IMR-90 (cell line): ENCODE results near the gene CAVIN4. TPM values are rescaled to one million over a fixed set of nuclear protein-coding genes. Genes with fewer than 3 reads are reported as not detected.

Experiments
- ATAC-seq: fragments of 200-7000 bp; cut with Tn5 transposase; 2 replicates; pipeline ENCODE4 v1.9.1; 2020; ENCODE audit warnings: low read depth, mild to moderate bottlenecking, moderate library complexity
- BruUV-seq: library from RNA; stranded (reverse); fragments of 400-500 nt; replicated peaks from 2 replicates; lab custom pipeline; 2021; lab: Mats Ljungman, UMichigan
- CTCF ChIA-PET: fragments of 300-600 bp; formaldehyde crosslinking; extraction: SDS; loops from one replicate; lab custom pipeline; 2021; ENCODE audit warnings: antibody characterized with exemption; lab: Yijun Ruan, JAX
- POLR2A ChIA-PET: fragments of 300-600 bp; sonication (Branson Sonifier 250); formaldehyde crosslinking; loops from one replicate; lab custom pipeline; 2022; ENCODE audit warnings: antibody characterized with exemption; ENCODE audit not compliant: unreplicated experiment; lab: Charles Lee
- DNase-seq: peaks from one replicate; pipeline ENCODE4 v3.0.0; 2013
- H2AFZ ChIP-seq: replicated peaks from 2 replicates; pipeline ENCODE3; 2013; ENCODE audit warnings: low read length, mild to moderate bottlenecking; ENCODE audit not compliant: poor library complexity
- H2AK5ac ChIP-seq: 2 replicates; pipeline ENCODE4 v1.6.1; 2013; ENCODE audit warnings: low read depth, low read length, inconsistent platforms
- H2AK9ac ChIP-seq: replicated peaks from 2 replicates; pipeline ENCODE3; 2013; ENCODE audit warnings: mild to moderate bottlenecking, low read depth, low read length, moderate library complexity; ENCODE audit not compliant: poor library complexity
- H2BK120ac ChIP-seq: 2 replicates; pipeline ENCODE4 v1.6.1; 2013; ENCODE audit warnings: low read depth, low read length, inconsistent platforms
- H2BK15ac ChIP-seq: 3 replicates; pipeline ENCODE4 v1.6.1; 2013; ENCODE audit warnings: low read depth, low read length, inconsistent platforms
- H2BK20ac ChIP-seq: 2 replicates; pipeline ENCODE4 v1.6.1; 2013; ENCODE audit warnings: low read depth, mild to moderate bottlenecking, inconsistent platforms, low read length, moderate library complexity
- H2BK5ac ChIP-seq: 2 replicates; pipeline ENCODE4 v1.6.1; 2013; ENCODE audit warnings: mild to moderate bottlenecking, low read depth, low read length, inconsistent platforms; ENCODE audit not compliant: poor library complexity, severe bottlenecking
- H3K14ac ChIP-seq: replicated peaks from 2 replicates; pipeline ENCODE4 v1.6.1; 2013; ENCODE audit warnings: low read depth, low read length, inconsistent platforms
- H3K18ac ChIP-seq: 2 replicates; pipeline ENCODE4 v1.6.1; 2013; ENCODE audit warnings: low read depth, low read length, control low read depth
- H3K23ac ChIP-seq: 2 replicates; pipeline ENCODE4 v1.6.1; 2013; ENCODE audit warnings: low read depth, low read length, inconsistent platforms
- H3K27ac ChIP-seq: 2 replicates; pipeline ENCODE4 v1.5.1; 2013; ENCODE audit warnings: mild to moderate bottlenecking, control low read depth, low read length; ENCODE audit not compliant: insufficient read depth
- H3K27me3 ChIP-seq: 2 replicates; pipeline ENCODE4 v1.6.1; 2013; ENCODE audit warnings: low read length; ENCODE audit not compliant: control insufficient read depth, insufficient read depth
- H3K36me3 ChIP-seq: 2 replicates; pipeline ENCODE4 v1.6.1; 2013; ENCODE audit warnings: low read length, mixed read lengths; ENCODE audit not compliant: control insufficient read depth, insufficient read depth
- H3K4ac ChIP-seq: 2 replicates; pipeline ENCODE4 v1.6.1; 2013; ENCODE audit warnings: low read depth, low read length, inconsistent platforms
- H3K4me1 ChIP-seq: 2 replicates; pipeline ENCODE4 v1.6.1; 2013; ENCODE audit warnings: low read length, mixed read lengths; ENCODE audit not compliant: control insufficient read depth, insufficient read depth
- H3K4me2 ChIP-seq: 2 replicates; pipeline ENCODE4 v1.6.1; 2013; ENCODE audit warnings: low read depth, mild to moderate bottlenecking, control low read depth, low read length, moderate library complexity
- H3K4me3 ChIP-seq: 2 replicates; pipeline ENCODE4 v1.5.1; 2013; ENCODE audit warnings: low read depth, mild to moderate bottlenecking, control low read depth, low read length, moderate library complexity; ENCODE audit not compliant: insufficient read depth
- H3K56ac ChIP-seq: 2 replicates; pipeline ENCODE4 v1.6.1; 2013; ENCODE audit warnings: low read length, inconsistent platforms; ENCODE audit not compliant: insufficient read depth; ENCODE audit errors: extremely low read depth
- H3K79me1 ChIP-seq, 2 experiments: 2 replicates each; pipeline ENCODE4 v1.6.1; 2013; ENCODE audit warnings: low read length in 2 of 2, inconsistent platforms in 1 of 2, low read depth in 1 of 2
- H3K9ac ChIP-seq: 2 replicates; pipeline ENCODE4 v1.6.1; 2013; ENCODE audit warnings: low read depth, low read length, control low read depth
- H3K9me1 ChIP-seq: 2 replicates; pipeline ENCODE4 v1.6.1; 2013; ENCODE audit warnings: low read length, inconsistent platforms; ENCODE audit not compliant: insufficient read depth
- H3K9me3 ChIP-seq: 2 replicates; pipeline ENCODE4 v1.6.1; 2013; ENCODE audit warnings: low read length; ENCODE audit not compliant: control insufficient read depth, insufficient read depth
- H4K20me1 ChIP-seq: 2 replicates; pipeline ENCODE4 v1.6.1; 2013; ENCODE audit warnings: low read length, inconsistent platforms; ENCODE audit not compliant: insufficient read depth
- H4K5ac ChIP-seq: 2 replicates; pipeline ENCODE4 v1.6.1; 2013; ENCODE audit warnings: mild to moderate bottlenecking, low read depth, low read length, control low read depth
- H4K8ac ChIP-seq, 2 experiments: 2 replicates each; pipeline ENCODE4 v1.6.1; 2013; ENCODE audit warnings: low read depth in 2 of 2, low read length in 2 of 2, control low read depth in 1 of 2, inconsistent platforms in 1 of 2
- H4K91ac ChIP-seq: 2 replicates; pipeline ENCODE4 v1.6.1; 2013; ENCODE audit warnings: low read depth, low read length, inconsistent platforms; ENCODE audit not compliant: insufficient read depth
- BHLHE40 ChIP-seq: fragments of 150-350 bp; IDR thresholded peaks from 2 replicates; pipeline ENCODE4 v1.6.1; 2016; ENCODE audit warnings: mild to moderate bottlenecking, low read depth, low read length
- CEBPB ChIP-seq: IDR thresholded peaks from 2 replicates; pipeline ENCODE4 v1.6.1; 2012; ENCODE audit warnings: low read depth, low read length, improper control_type of control experiment
- CHD1 ChIP-seq: IDR thresholded peaks from 2 replicates; pipeline ENCODE4 v1.6.1; 2012; ENCODE audit warnings: low read depth, low read length, improper control_type of control experiment
- CTCF ChIP-seq: conservative IDR thresholded peaks from 2 replicates; pipeline ENCODE4 v1.5.1; 2012; ENCODE audit warnings: mild to moderate bottlenecking, low read depth, low read length, improper control_type of control experiment
- FOS ChIP-seq: fragments of 150-350 bp; IDR thresholded peaks from 2 replicates; pipeline ENCODE4 v1.6.1; 2016; ENCODE audit warnings: low read depth, low read length
- MAFK ChIP-seq: IDR thresholded peaks from 2 replicates; pipeline ENCODE4 v1.6.1; 2012; ENCODE audit warnings: low read depth, low read length, improper control_type of control experiment
- MAZ ChIP-seq: IDR thresholded peaks from 2 replicates; pipeline ENCODE4 v1.6.1; 2012; ENCODE audit warnings: low read depth, mild to moderate bottlenecking, low read length, improper control_type of control experiment, moderate library complexity, borderline replicate concordance
- MXI1 ChIP-seq: IDR thresholded peaks from 2 replicates; pipeline ENCODE4 v1.6.1; 2012; ENCODE audit warnings: low read depth, mild to moderate bottlenecking, low read length, moderate library complexity, borderline replicate concordance
- NFE2L2 ChIP-seq: fragments of 150-350 bp; IDR thresholded peaks from 2 replicates; pipeline ENCODE4 v1.6.1; 2016; ENCODE audit warnings: low read depth, mild to moderate bottlenecking, low read length
- POLR2A ChIP-seq: IDR thresholded peaks from 2 replicates; pipeline ENCODE4 v1.6.1; 2012; ENCODE audit warnings: mild to moderate bottlenecking, low read depth, low read length
- RAD21 ChIP-seq: IDR thresholded peaks from 2 replicates; pipeline ENCODE4 v1.6.1; 2012; ENCODE audit warnings: low read length, improper control_type of control experiment
- RCOR1 ChIP-seq: IDR thresholded peaks from 2 replicates; pipeline ENCODE4 v1.6.1; 2012; ENCODE audit warnings: mild to moderate bottlenecking, low read length, improper control_type of control experiment; ENCODE audit not compliant: insufficient replicate concordance
- RFX5 ChIP-seq: IDR thresholded peaks from 2 replicates; pipeline ENCODE4 v1.8.0; 2012; ENCODE audit warnings: low read depth, mild to moderate bottlenecking, low read length, moderate library complexity
- SMC3 ChIP-seq: fragments of 150-350 bp; IDR thresholded peaks from 2 replicates; pipeline ENCODE4 v1.6.1; 2016; ENCODE audit warnings: low read depth, mild to moderate bottlenecking, antibody characterized with exemption, low read length, moderate library complexity
- USF2 ChIP-seq: fragments of 150-350 bp; IDR thresholded peaks from 2 replicates; pipeline ENCODE4 v1.6.1; 2017; ENCODE audit warnings: mild to moderate bottlenecking, antibody characterized with exemption, low read length, low read depth
- WGBS, 2 experiments: methylation state at CpG; one replicate each; pipeline versions ENCODE4 v1.1.5 to v1.1.7; 2013; ENCODE audit warnings: missing lambda C conversion rate in 2 of 2; ENCODE audit not compliant: insufficient read length in 1 of 2; ENCODE audit errors: extremely low coverage in 2 of 2; 5-methylcytosine and 5-hydroxymethylcytosine counted together
- dilution Hi-C: fragments of 300-500 bp; cut with HindIII; formaldehyde crosslinking; loops from one replicate; pipeline ENCODE4 v1.14.3; 2018; ENCODE audit warnings: low sequenced_read_pairs; ENCODE audit not compliant: unreplicated experiment
- in situ Hi-C: fragments of 300-500 bp; cut with MboI; formaldehyde crosslinking; loops from 3 replicates; pipeline ENCODE4 v1.14.3; 2019; ENCODE audit warnings: low sequenced_read_pairs, inconsistent platforms, mixed read lengths
- intact Hi-C: fragments of 100-400 bp; cut with micrococcal nuclease; formaldehyde crosslinking; loops from 2 replicates; pipeline ENCODE4 v1.10.0; 2022
- polyA plus RNA-seq, 3 experiments: library from polyadenylated mRNA; depleted of rRNA; stranded (reverse); fragments of >200 nt; gene quantifications; 2 replicates each; pipeline ENCODE4 v1.2.3, GENCODE V29; 2012; ENCODE audit warnings: low replicate concordance in 1 of 3
- total RNA-seq: library from RNA; depleted of rRNA; stranded (reverse); fragments of >200 nt; gene quantifications from 2 replicates; pipeline ENCODE4 v1.2.3, GENCODE V29; 2012

The CAVIN4 gene
- total and polyA plus RNA-seq, 2 of the 4 experiments (the other 2 are of a cell fraction), result 2.2 to 2.6 TPM

GRCh38 chr9:100577776-100578448, at the start of gene CAVIN4 (continued):
- TF ChIP-seq BHLHE40 (0 out of 2 replicates have a peak, but pooled peaks have one; percentile 14), MAFK (no peak)

DNA sequence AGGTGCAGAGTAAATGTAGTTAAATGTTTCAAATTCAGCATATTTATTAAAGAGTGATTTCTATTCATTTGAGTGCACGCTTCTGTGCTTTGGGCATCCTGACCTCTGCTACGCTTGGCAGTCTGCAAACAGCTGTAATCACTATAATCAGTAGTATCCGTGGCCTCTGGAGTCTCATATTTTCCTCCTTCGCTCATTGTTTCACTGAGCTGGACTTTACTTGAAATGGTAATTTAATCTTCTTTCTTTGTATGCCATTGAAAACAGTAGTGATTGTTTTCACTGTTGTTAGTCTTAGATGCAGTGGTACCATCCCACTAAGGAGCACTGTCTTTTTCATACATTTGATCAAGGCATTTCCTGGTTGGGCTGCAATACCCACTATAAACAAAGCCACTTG, 43.5 kb upstream of the CAVIN4 start:
- no peak overlapping the region for H3K14ac ChIP-seq
- TF ChIP-seq POLR2A (no peak), MAZ (no peak), CEBPB (no peak), USF2 (no peak), RAD21 (no peak), SMC3 (no peak), MXI1 (no peak), RCOR1 (no peak), NFE2L2 (no peak), CTCF (no peak), FOS (no peak), BHLHE40 (no peak), RFX5 (no peak), CHD1 (no peak), MAFK (no peak)

More for the DNA sequence above, 43.5 kb upstream of the CAVIN4 start:
- ATAC-seq (no peak), DNase-seq (no peak)
- H3K4ac ChIP-seq, result no peak overlapping the region
- in situ Hi-C loops (no loop called here), dilution Hi-C loops (no loop called here), intact Hi-C loops (no loop called here)
- H3K23ac ChIP-seq, result no peak overlapping the region
- H2BK20ac ChIP-seq, result no peak overlapping the region
- no peak overlapping the region for H3K4me3 ChIP-seq
- no CpG with 5 or more reads among the region's 4 CpGs for WGBS, 2 experiments
- no peaks in the 10 kb centered on the region for H3K27me3 ChIP-seq
- POLR2A ChIA-PET, result no interaction called here
- H3K27ac ChIP-seq, result no peak overlapping the region
- H3K18ac ChIP-seq, result no peak overlapping the region
- H3K9me1 ChIP-seq, result no peaks in the 10 kb centered on the region
- no peaks in the 10 kb centered on the region for H3K36me3 ChIP-seq
- no peaks in the 10 kb centered on the region for H4K20me1 ChIP-seq
- H2AFZ ChIP-seq, result no peak overlapping the region
- H2AK5ac ChIP-seq, result no peak overlapping the region
- no peak overlapping the region for H2BK15ac ChIP-seq
- no peaks in the 10 kb centered on the region for H3K9me3 ChIP-seq
- no peak overlapping the region for H2BK120ac ChIP-seq
- no peak overlapping the region for H2BK5ac ChIP-seq
- no peak overlapping the region for H3K56ac ChIP-seq
- H4K5ac ChIP-seq, result no peak overlapping the region
- BruUV-seq, result no TSS peak
- no peak overlapping the region for H3K9ac ChIP-seq
- CTCF ChIA-PET, result no interaction called here
- H3K4me1 ChIP-seq, result no peaks in the 10 kb centered on the region
- H3K79me1 ChIP-seq, result no peaks in the 10 kb centered on the region
- no peak overlapping the region for H2AK9ac ChIP-seq
- no peak overlapping the region for H4K91ac ChIP-seq
- H3K4me2 ChIP-seq, result no peak overlapping the region
- H4K8ac ChIP-seq, result no peak overlapping the region
